HepG2 (cell line): Measurements from ENCODE around the gene DIPK1B. TPM values are rescaled to one million over a fixed set of nuclear protein-coding genes. Genes with fewer than 3 reads are reported as not detected.

Source experiments
- AGO1 ChIP-seq: fragments of 200-400 bp; formaldehyde crosslinking; IDR thresholded peaks from 2 replicates; pipeline ENCODE4 v1.6.1; 2017; ENCODE audit warnings: mild to moderate bottlenecking, low read depth, low read length, moderate library complexity; ENCODE audit not compliant: poor library complexity, severe bottlenecking
- BRCA1 ChIP-seq: sonication (generic); formaldehyde crosslinking; IDR thresholded peaks from 2 replicates; pipeline ENCODE4 v1.4.0; 2020; ENCODE audit warnings: missing genetic modification reagents
- CBFB ChIP-seq: sonication (generic); formaldehyde crosslinking; IDR thresholded peaks from 2 replicates; pipeline ENCODE4 v1.4.0; 2020; ENCODE audit warnings: missing genetic modification reagents
- EHMT2 ChIP-seq: fragments of 200-600 bp; sonication (generic); IDR thresholded peaks from 2 replicates; pipeline ENCODE4 v1.7.0; 2017; ENCODE audit warnings: antibody characterized with exemption, low read depth, low read length, borderline replicate concordance
- ETV6 ChIP-seq: sonication (generic); formaldehyde crosslinking; conservative IDR thresholded peaks from 2 replicates; pipeline ENCODE4 v1.4.0; 2020; ENCODE audit warnings: missing genetic modification reagents
- HDAC1 ChIP-seq: sonication (generic); formaldehyde crosslinking; IDR thresholded peaks from 2 replicates; pipeline ENCODE4 v1.5.1; 2020; ENCODE audit warnings: mild to moderate bottlenecking, missing genetic modification reagents
- HNF4A ChIP-seq: sonication (generic); formaldehyde crosslinking; IDR thresholded peaks from 2 replicates; pipeline ENCODE4 v1.4.0; 2020; ENCODE audit warnings: missing genetic modification reagents
- HNRNPLL ChIP-seq: fragments of 200-400 bp; formaldehyde crosslinking; IDR thresholded peaks from 2 replicates; pipeline ENCODE4 v1.6.1; 2017; ENCODE audit warnings: mild to moderate bottlenecking, low read depth, low read length; ENCODE audit not compliant: poor library complexity, severe bottlenecking
- IRF2 ChIP-seq: IDR thresholded peaks from 2 replicates; pipeline ENCODE4 v1.6.1; 2018; ENCODE audit warnings: missing genetic modification reagents, missing compliant biosample characterization
- KLF9 ChIP-seq: IDR thresholded peaks from 2 replicates; pipeline ENCODE4 v1.6.1; 2016; ENCODE audit warnings: low read depth
- MAF1 ChIP-seq: sonication (generic); formaldehyde crosslinking; IDR thresholded peaks from 2 replicates; pipeline ENCODE4 v1.5.0; 2020; ENCODE audit warnings: missing genetic modification reagents, borderline replicate concordance
- MED13 ChIP-seq: sonication (generic); formaldehyde crosslinking; IDR thresholded peaks from 2 replicates; pipeline ENCODE4 v1.5.0; 2020; ENCODE audit warnings: missing genetic modification reagents
- MTA1 ChIP-seq: sonication (generic); formaldehyde crosslinking; IDR thresholded peaks from 2 replicates; pipeline ENCODE4 v1.4.0; 2020; ENCODE audit warnings: missing genetic modification reagents, mild to moderate bottlenecking, borderline replicate concordance
- POGK ChIP-seq: sonication (generic); formaldehyde crosslinking; conservative IDR thresholded peaks from 2 replicates; pipeline ENCODE4 v1.8.0; 2022; ENCODE audit warnings: mild to moderate bottlenecking, moderate library complexity, missing genetic modification reagents
- RORA ChIP-seq: sonication (generic); formaldehyde crosslinking; IDR thresholded peaks from 2 replicates; pipeline ENCODE4 v1.5.0; 2020; ENCODE audit warnings: mild to moderate bottlenecking, missing genetic modification reagents, moderate library complexity
- SIN3B ChIP-seq: fragments of 150-350 bp; IDR thresholded peaks from 2 replicates; pipeline ENCODE4 v1.6.1; 2014; ENCODE audit warnings: low read length
- TRIM24 ChIP-seq: sonication (generic); formaldehyde crosslinking; IDR thresholded peaks from 2 replicates; pipeline ENCODE4 v1.8.0; 2022; ENCODE audit warnings: mild to moderate bottlenecking, missing genetic modification reagents
- ZNF160 ChIP-seq: sonication (generic); formaldehyde crosslinking; IDR thresholded peaks from 2 replicates; pipeline ENCODE4 v1.8.0; 2022; ENCODE audit warnings: mild to moderate bottlenecking, inconsistent platforms, missing genetic modification reagents
- ZNF460 ChIP-seq: sonication (generic); formaldehyde crosslinking; IDR thresholded peaks from 2 replicates; pipeline ENCODE4 v1.5.1; 2020; ENCODE audit warnings: missing genetic modification reagents, mild to moderate bottlenecking, borderline replicate concordance
- ZNF720 ChIP-seq: sonication (generic); formaldehyde crosslinking; IDR thresholded peaks from 2 replicates; pipeline ENCODE4 v1.4.0; 2020; ENCODE audit warnings: missing genetic modification reagents
- ZSCAN12 ChIP-seq: sonication (generic); formaldehyde crosslinking; IDR thresholded peaks from 2 replicates; pipeline ENCODE4 v1.9.0; 2021; ENCODE audit warnings: mild to moderate bottlenecking, missing genetic modification reagents
- ZSCAN25 ChIP-seq: sonication (generic); formaldehyde crosslinking; IDR thresholded peaks from 2 replicates; pipeline ENCODE4 v1.8.0; 2022; ENCODE audit warnings: mild to moderate bottlenecking, missing genetic modification reagents
- polyA plus RNA-seq, 8 experiments: library from polyadenylated mRNA; depleted of rRNA in 3 of 8; stranded (reverse) in 7 of 8; unstranded in 1 of 8; fragments of >200 nt; fragmentation: Illumina TruSeq in 4 of 8; extraction: Trizol in 4 of 8; gene quantifications; 2 replicates each; pipeline versions ENCODE4 v1.2.1 to v1.2.3, GENCODE V29; 2011 to 2016; ENCODE audit warnings: low read depth in 4 of 8, missing spikeins in 1 of 8, mixed read lengths in 1 of 8; ENCODE audit not compliant: insufficient read depth in 1 of 8
- total RNA-seq, 5 experiments: library from RNA; depleted of rRNA; stranded (reverse); fragments of >200 nt; fragmentation: Illumina TruSeq; extraction: Trizol; gene quantifications; 2 replicates each; pipeline ENCODE4 v1.2.3, GENCODE V29; 2016; ENCODE audit warnings: low read depth in 1 of 5
- TF ChIP-seq, protein P1 (sequence below): sonication (generic); formaldehyde crosslinking; IDR thresholded peaks from 2 replicates; pipeline ENCODE4 v1.8.1; 2022; ENCODE audit warnings: mild to moderate bottlenecking, missing genetic modification reagents

The DIPK1B gene
- total and polyA plus RNA-seq, 2 of the 13 experiments (the other 11 are each of a cell fraction or from before 2014, with no cell fraction given): 0.18 to 3.9 TPM

DNA sequence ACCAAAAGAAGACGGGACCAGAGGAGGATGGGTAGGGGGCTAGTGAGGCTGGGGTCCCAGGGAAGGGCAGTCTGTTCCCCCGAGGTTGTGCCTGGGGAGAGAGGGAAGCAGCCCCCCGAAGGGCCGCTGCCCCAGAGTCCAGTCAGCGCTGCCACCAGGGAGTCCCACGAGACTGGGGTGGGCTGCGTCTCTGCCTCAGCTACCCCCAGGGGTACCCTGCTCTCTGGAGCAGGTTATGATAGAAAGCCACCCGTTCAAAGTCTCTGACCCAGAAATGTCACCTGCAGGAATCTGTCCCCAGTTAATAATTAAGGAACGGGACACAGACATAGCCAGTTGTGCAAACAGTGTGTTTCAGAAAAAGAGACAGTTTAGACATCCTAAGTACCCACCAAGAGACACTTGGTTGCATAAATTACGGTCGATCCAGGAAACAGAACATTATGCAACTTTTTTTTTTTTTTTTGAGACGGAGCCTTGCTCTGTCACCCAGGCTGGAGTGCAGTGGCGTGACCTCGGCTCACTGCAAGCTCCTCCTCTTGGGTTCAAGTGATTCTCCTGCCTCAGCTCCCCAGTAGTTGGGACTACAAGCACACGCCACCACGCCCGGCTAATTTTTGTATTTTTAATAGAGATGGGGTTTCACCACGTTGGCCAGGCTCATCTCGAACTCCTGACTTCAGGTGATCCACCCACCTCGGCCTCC, 14.4 kb upstream of the DIPK1B start (continued):
- TF ChIP-seq HNRNPLL: no peak
- TF ChIP-seq SIN3B: no peak
- TF ChIP-seq ZNF160 (CRISPR knock-in tag): 0 out of 2 replicates have a peak, but pooled peaks have one; percentile 56
- TF ChIP-seq RORA (CRISPR knock-in tag): 0 out of 2 replicates have a peak, but pooled peaks have one; percentile 47
- no peak for TF ChIP-seq TRIM24
- TF ChIP-seq AGO1: no peak
- TF ChIP-seq MED13 (CRISPR knock-in tag): no peak
- TF ChIP-seq MAF1 (CRISPR knock-in tag): no peak
- no peak for TF ChIP-seq MTA1 (CRISPR knock-in tag)
- no peak for TF ChIP-seq ZSCAN12
- TF ChIP-seq CBFB (CRISPR knock-in tag): no peak
- TF ChIP-seq ZNF460 (CRISPR knock-in tag): peak; percentile 53; the same call in 1 of the 2 replicates
- TF ChIP-seq ZNF720 (CRISPR knock-in tag): no peak
- 0 out of 2 replicates have a peak, but pooled peaks have one; percentile 51 for TF ChIP-seq HDAC1 (CRISPR knock-in tag)
- TF ChIP-seq POGK (CRISPR knock-in tag): 0 out of 2 replicates have a peak, but pooled peaks have one; percentile 18
- TF ChIP-seq KLF9: no peak
- no peak for TF ChIP-seq BRCA1
- peak; percentile 81 for TF ChIP-seq HNF4A
- TF ChIP-seq, protein P1, sequence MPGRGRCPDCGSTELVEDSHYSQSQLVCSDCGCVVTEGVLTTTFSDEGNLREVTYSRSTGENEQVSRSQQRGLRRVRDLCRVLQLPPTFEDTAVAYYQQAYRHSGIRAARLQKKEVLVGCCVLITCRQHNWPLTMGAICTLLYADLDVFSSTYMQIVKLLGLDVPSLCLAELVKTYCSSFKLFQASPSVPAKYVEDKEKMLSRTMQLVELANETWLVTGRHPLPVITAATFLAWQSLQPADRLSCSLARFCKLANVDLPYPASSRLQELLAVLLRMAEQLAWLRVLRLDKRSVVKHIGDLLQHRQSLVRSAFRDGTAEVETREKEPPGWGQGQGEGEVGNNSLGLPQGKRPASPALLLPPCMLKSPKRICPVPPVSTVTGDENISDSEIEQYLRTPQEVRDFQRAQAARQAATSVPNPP (CRISPR knock-in tag): no peak
- TF ChIP-seq ETV6 (CRISPR knock-in tag): no peak
- no peak for TF ChIP-seq ZSCAN25 (CRISPR knock-in tag)
- no peak for TF ChIP-seq EHMT2
- no peak for TF ChIP-seq IRF2 (CRISPR knock-in tag)
